Coronary artery (tissue), 2 donors: ENCODE data around the gene TMEM219.

Source experiments
- DNase-seq: peaks from one replicate; pipeline ENCODE4 v3.0.0-alpha.2; 2017; ENCODE audit warnings: low spot score
- H3K27ac ChIP-seq, 2 donors: fragments of 200-600 bp; sonication (generic); one replicate each; pipeline ENCODE4 v1.5.1; 2016 to 2019
- H3K4me3 ChIP-seq: fragments of 200-600 bp; sonication (generic); 2 replicates; pipeline ENCODE4 v1.5.1; 2016; ENCODE audit warnings: mild to moderate bottlenecking, moderate library complexity
- CTCF ChIP-seq: fragments of 200-600 bp; sonication (generic); IDR thresholded peaks from one replicate; pipeline ENCODE4 v1.5.1; 2019; ENCODE audit warnings: antibody characterized with exemption

Gene TMEM219, protein sequence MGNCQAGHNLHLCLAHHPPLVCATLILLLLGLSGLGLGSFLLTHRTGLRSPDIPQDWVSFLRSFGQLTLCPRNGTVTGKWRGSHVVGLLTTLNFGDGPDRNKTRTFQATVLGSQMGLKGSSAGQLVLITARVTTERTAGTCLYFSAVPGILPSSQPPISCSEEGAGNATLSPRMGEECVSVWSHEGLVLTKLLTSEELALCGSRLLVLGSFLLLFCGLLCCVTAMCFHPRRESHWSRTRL

DNA sequence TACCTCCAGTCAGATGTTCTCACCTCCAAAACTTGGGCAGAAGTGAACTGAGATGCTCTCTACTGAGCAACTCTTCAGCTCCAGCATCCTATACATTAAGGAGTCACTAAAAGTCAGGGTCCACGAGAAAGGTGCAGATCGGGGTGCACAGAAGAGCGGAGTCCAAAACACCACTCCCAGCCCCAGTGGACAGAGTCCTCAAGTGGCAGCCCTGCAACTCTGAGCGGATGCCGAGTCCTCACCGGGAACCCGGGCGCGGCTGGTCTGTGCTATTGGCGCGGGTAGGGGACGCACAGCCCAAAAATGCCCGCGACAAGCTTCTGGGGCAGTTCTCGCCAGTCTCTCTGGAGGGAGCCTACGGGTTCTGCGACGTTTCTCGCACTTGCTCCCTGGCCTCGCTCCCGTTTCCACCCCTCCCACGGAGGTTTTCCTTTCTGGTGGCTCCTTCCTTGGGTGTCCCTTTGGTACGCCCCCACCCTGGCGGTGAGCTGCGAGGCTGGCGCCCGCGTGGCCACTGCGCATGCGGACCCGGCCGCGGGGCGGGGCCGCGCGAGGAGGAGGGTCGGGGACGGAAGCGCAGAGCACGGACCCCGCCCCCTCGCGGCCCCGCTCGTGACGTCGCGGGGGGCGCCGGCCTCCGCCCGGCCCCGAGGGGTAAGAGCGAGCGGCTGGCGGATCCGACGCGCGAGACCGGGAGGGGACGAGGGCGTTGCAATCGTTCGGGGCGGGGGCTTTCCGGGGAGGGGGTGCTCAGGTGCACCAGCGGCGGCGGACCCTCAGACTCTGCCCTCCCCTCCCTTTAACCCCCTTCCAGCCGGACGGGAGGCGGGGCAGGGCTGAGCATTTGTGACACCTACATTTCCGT lies at the start of gene TMEM219:
Gene TMEM219, plus strand, starts transcription at position 601 of the 865 bp plus-strand sequence. CDS start 1,065 bp downstream, outside the sequence.
- Histone ChIP-seq H3K4me3 (peak within 1 kb of the TSS; percentile 78), H3K27ac (peak within 1 kb of the TSS; percentile 93 to 95)
- peak; percentile 93 for DNase-seq
- peak; percentile 24 for TF ChIP-seq CTCF

GRCh38 chr16:29912087-29912486 lies 49.8 kb upstream of the TMEM219 start:
- Histone ChIP-seq H3K27ac (no peak overlapping the region), H3K4me3 (no peak overlapping the region)
- no peak for TF ChIP-seq CTCF
- no peak for DNase-seq

GRCh38 chr16:29913514-29913913 lies 48.4 kb upstream of the TMEM219 start:
- no peak for TF ChIP-seq CTCF
- no peak for DNase-seq
- H3K4me3 ChIP-seq = no peak overlapping the region
- no peak overlapping the region for H3K27ac ChIP-seq

DNA sequence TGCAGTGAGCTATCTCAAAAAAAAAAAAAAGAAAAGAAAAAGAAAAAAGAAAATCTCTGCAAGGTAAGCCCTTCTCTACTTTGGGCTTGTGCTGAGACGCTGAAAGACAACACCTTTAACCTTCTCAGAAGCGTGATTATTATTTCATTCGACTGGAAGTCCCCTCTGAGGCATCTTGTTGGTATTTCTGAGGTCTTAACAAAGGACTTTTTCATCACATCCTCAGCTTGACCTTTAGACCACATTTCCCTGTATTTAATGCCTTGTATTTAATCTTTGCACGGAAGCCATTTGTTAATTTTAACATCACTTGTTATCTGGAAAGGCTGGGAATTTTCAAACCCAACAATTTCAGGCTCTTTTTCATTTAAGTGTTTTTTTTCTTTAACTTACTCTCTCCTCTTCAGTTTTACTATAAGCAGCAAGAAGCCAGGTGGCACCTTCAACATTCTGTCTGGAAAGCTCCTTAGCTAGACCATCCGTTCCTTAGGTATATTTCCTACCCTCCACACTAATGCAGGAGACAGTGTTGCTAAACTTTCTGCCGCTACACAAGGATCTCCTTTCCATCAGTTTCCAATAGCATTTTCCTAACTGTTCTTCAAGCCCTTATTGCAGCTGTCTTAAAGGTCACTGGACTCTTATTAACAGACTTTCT lies 46.2 kb upstream of the TMEM219 start:
- no peak for DNase-seq
- Histone ChIP-seq H3K27ac (no peak overlapping the region), H3K4me3 (no peak overlapping the region)
- no peak for TF ChIP-seq CTCF

- no peak for DNase-seq
- no peak overlapping the region for H3K27ac ChIP-seq
These were observed 44.9 kb upstream of the TMEM219 start for GRCh38 chr16:29916979-29917378.

More at GRCh38 chr16:29916979-29917378, 44.9 kb upstream of the TMEM219 start:
- no peak for TF ChIP-seq CTCF
- H3K4me3 ChIP-seq = no peak overlapping the region
